ENCODE results near the gene ST6GAL1. TPM values are rescaled to one million over a fixed set of nuclear protein-coding genes. Genes with fewer than 3 reads are reported as not detected.

ST6GAL1 gene
- total and polyA plus RNA-seq, 2 of the 4 experiments (the other 2 are of a cell fraction) = 1.4 to 2.9 TPM

DNA sequence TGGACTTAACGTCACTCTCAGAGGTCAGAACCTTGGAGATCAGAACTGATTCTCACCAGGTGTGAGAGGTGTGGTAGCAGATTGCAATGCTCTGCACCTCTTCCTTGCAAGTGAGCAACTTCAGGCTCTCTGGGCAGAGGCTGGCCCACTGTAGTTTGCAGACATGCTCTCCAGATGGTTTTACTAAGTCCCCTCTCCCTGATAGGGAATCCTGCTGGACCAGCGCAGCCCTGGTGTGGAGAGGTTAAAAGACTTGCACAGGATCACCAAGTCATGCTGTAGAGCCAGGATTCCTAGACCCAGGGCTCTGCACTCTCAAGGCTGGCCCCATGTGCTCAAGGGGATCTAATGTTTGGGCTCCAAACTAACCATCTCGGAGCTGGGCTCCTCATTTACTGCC is 146.8 kb downstream of the ST6GAL1 start:
- Histone ChIP-seq H3K4ac (ENCODE audit: low read depth, low read length) (no peak overlapping the region), H4K91ac (ENCODE audit: insufficient read depth, low read depth, low read length) (no peak overlapping the region), H4K8ac (ENCODE audit: low read depth in 2 of 2, low read length in 2 of 2) (no peak overlapping the region), H3K23ac (ENCODE audit: low read depth, low read length) (no peak overlapping the region), H3K4me1 (ENCODE audit: control insufficient read depth, insufficient read depth, low read length) (no peaks in the 10 kb centered on the region), H3K9me3 (ENCODE audit: control insufficient read depth, insufficient read depth, low read length) (no peaks in the 10 kb centered on the region), H3K18ac (ENCODE audit: low read depth, low read length) (no peak overlapping the region), H2BK15ac (ENCODE audit: low read depth, low read length) (no peak overlapping the region), H2AK9ac (replicated peaks; ENCODE audit: low read depth, low read length, poor library complexity) (no peak overlapping the region), H2AFZ (replicated peaks; ENCODE audit: low read length, poor library complexity) (no peak overlapping the region), H3K36me3 (ENCODE audit: control insufficient read depth, insufficient read depth, low read length) (no peaks in the 10 kb centered on the region; the same call in 1 of the 2 replicates), H2AK5ac (ENCODE audit: low read depth, low read length) (no peak overlapping the region), H2BK20ac (ENCODE audit: low read depth, low read length) (no peak overlapping the region), H3K4me2 (ENCODE audit: low read depth, low read length) (no peak overlapping the region), H3K56ac (ENCODE audit: extremely low read depth, insufficient read depth, low read length) (no peak overlapping the region), H4K20me1 (ENCODE audit: insufficient read depth, low read length) (no peaks in the 10 kb centered on the region), H3K4me3 (ENCODE audit: insufficient read depth, low read depth, low read length) (no peak overlapping the region), H2BK5ac (ENCODE audit: low read depth, low read length, poor library complexity, severe bottlenecking) (no peak overlapping the region), H3K9me1 (ENCODE audit: insufficient read depth, low read length) (peaks cover 3% of the 10 kb centered on the region; the same call in 1 of the 2 replicates), H3K27me3 (ENCODE audit: control insufficient read depth, insufficient read depth, low read length) (no peaks in the 10 kb centered on the region), H3K9ac (ENCODE audit: low read depth, low read length) (no peak overlapping the region), H3K27ac (ENCODE audit: insufficient read depth, low read length) (no peak overlapping the region), H2BK120ac (ENCODE audit: low read depth, low read length) (no peak overlapping the region), H3K79me1 (ENCODE audit: low read depth in 1 of 2, low read length in 2 of 2) (no peaks in the 10 kb centered on the region), H4K5ac (ENCODE audit: low read depth, low read length) (no peak overlapping the region), H3K14ac (replicated peaks; ENCODE audit: low read depth, low read length) (no peak overlapping the region)
- ChIA-PET POLR2A (ENCODE audit: unreplicated experiment) (no interaction called here), CTCF (no interaction called here)
- DNase-seq (no peak), ATAC-seq (ENCODE audit: low read depth) (no peak)
- in situ Hi-C loops (cut with MboI; ENCODE audit: low sequenced_read_pairs) (no loop called here), intact Hi-C loops (cut with micrococcal nuclease) (no loop called here), dilution Hi-C loops (cut with HindIII; ENCODE audit: low sequenced_read_pairs, unreplicated experiment) (no loop called here)
- WGBS, 2 experiments (ENCODE audit: extremely low coverage in 2 of 2, insufficient read length in 1 of 2) = no CpG with 5 or more reads among the region's 3 CpGs
- no peak for TF ChIP-seq RCOR1 (IDR thresholded peaks at IDR 0.05; ENCODE audit: insufficient replicate concordance, low read length)
- no peak for TF ChIP-seq MAZ (IDR thresholded peaks at IDR 0.05; ENCODE audit: borderline replicate concordance, low read depth, low read length)
- no peak for TF ChIP-seq SMC3 (IDR thresholded peaks at IDR 0.05; ENCODE audit: low read depth, low read length)
- TF ChIP-seq, protein P1, sequence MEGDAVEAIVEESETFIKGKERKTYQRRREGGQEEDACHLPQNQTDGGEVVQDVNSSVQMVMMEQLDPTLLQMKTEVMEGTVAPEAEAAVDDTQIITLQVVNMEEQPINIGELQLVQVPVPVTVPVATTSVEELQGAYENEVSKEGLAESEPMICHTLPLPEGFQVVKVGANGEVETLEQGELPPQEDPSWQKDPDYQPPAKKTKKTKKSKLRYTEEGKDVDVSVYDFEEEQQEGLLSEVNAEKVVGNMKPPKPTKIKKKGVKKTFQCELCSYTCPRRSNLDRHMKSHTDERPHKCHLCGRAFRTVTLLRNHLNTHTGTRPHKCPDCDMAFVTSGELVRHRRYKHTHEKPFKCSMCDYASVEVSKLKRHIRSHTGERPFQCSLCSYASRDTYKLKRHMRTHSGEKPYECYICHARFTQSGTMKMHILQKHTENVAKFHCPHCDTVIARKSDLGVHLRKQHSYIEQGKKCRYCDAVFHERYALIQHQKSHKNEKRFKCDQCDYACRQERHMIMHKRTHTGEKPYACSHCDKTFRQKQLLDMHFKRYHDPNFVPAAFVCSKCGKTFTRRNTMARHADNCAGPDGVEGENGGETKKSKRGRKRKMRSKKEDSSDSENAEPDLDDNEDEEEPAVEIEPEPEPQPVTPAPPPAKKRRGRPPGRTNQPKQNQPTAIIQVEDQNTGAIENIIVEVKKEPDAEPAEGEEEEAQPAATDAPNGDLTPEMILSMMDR (conservative IDR thresholded peaks at IDR 0.05; ENCODE audit: low read depth, low read length) = no peak
- no peak for TF ChIP-seq RAD21 (IDR thresholded peaks at IDR 0.05; ENCODE audit: low read length)
- TF ChIP-seq MXI1 (IDR thresholded peaks at IDR 0.05; ENCODE audit: borderline replicate concordance, low read depth, low read length) = no peak
- TF ChIP-seq, protein P2, sequence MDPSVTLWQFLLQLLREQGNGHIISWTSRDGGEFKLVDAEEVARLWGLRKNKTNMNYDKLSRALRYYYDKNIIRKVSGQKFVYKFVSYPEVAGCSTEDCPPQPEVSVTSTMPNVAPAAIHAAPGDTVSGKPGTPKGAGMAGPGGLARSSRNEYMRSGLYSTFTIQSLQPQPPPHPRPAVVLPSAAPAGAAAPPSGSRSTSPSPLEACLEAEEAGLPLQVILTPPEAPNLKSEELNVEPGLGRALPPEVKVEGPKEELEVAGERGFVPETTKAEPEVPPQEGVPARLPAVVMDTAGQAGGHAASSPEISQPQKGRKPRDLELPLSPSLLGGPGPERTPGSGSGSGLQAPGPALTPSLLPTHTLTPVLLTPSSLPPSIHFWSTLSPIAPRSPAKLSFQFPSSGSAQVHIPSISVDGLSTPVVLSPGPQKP (IDR thresholded peaks at IDR 0.05; ENCODE audit: borderline replicate concordance, low read depth, low read length) = no peak
- no peak for TF ChIP-seq POLR2A (IDR thresholded peaks at IDR 0.05; ENCODE audit: low read depth, low read length)
- TF ChIP-seq CHD1 (IDR thresholded peaks at IDR 0.05; ENCODE audit: low read depth, low read length) = no peak
- no peak for TF ChIP-seq BHLHE40 (IDR thresholded peaks at IDR 0.05; ENCODE audit: low read depth, low read length)
- TF ChIP-seq NFE2L2 (IDR thresholded peaks at IDR 0.05; ENCODE audit: low read depth, low read length) = no peak
- no peak for TF ChIP-seq MAFK (IDR thresholded peaks at IDR 0.05; ENCODE audit: low read depth, low read length)
- no peak for TF ChIP-seq RFX5 (IDR thresholded peaks at IDR 0.05; ENCODE audit: low read depth, low read length)
- no TSS peak for BruUV-seq (replicated peaks)
